ENCODE data around the gene JAM2.
"Not testable (repeated sequence)": the region's sequence is repeated elsewhere in the genome, so short reads cannot be mapped to it uniquely, and the experiment has no call there.

JAM2 gene

GRCh38 chr21:25638660-25639550 is at the start of gene JAM2:
Gene JAM2, plus strand, starts transcription at chr21:25639258. Its CDS starts 564 bp downstream, at chr21:25639822.
- DNase-seq = peak; percentile 74

- no peak for DNase-seq
These were observed 49.2 kb upstream of the JAM2 start for GRCh38 chr21:25589887-25590286.

- peak; percentile 93 for DNase-seq
These were observed 31.7 kb upstream of the JAM2 start, which contains the start of gene MRPL39 for GRCh38 chr21:25607151-25608043. Gene MRPL39, minus strand, starts transcription at chr21:25607481. Its CDS starts 6 bp downstream, at chr21:25607475.

GRCh38 chr21:25608044-25608737 is 30.9 kb upstream of the JAM2 start:
- peak; percentile 84 for DNase-seq

- DNase-seq = no peak
These were observed 24.6 kb upstream of the JAM2 start for GRCh38 chr21:25614441-25614840.

GRCh38 chr21:25615880-25616279 is 23.2 kb upstream of the JAM2 start:
- DNase-seq = no peak

- no peak for DNase-seq
These were observed 19.9 kb upstream of the JAM2 start for GRCh38 chr21:25619198-25619597.

GRCh38 chr21:25624511-25624910 is 14.5 kb upstream of the JAM2 start:
- DNase-seq = no peak

- DNase-seq = no peak
These were observed 14.0 kb upstream of the JAM2 start for GRCh38 chr21:25625036-25625435.

- not testable (repeated sequence) for DNase-seq
These were observed 13.1 kb upstream of the JAM2 start for GRCh38 chr21:25625776-25626555.

GRCh38 chr21:25626757-25627156 is 12.3 kb upstream of the JAM2 start:
- no peak for DNase-seq

GRCh38 chr21:25632296-25632695 is 6.8 kb upstream of the JAM2 start:
- DNase-seq = no peak

GRCh38 chr21:25635310-25635709 is 3.7 kb upstream of the JAM2 start:
- DNase-seq = no peak

- DNase-seq = no peak
These were observed 2.3 kb upstream of the JAM2 start for GRCh38 chr21:25636727-25637126.

GRCh38 chr21:25637851-25638659 is 1.0 kb upstream of the JAM2 start:
- no peak for DNase-seq

GRCh38 chr21:25639551-25640201 is 618 bp downstream of the JAM2 start:
- peak; percentile 76 for DNase-seq

GRCh38 chr21:25640202-25640942 is 1.3 kb downstream of the JAM2 start:
- peak; percentile 65 for DNase-seq

- DNase-seq = no peak
These were observed 1.9 kb downstream of the JAM2 start for GRCh38 chr21:25640943-25641292.

- no peak for DNase-seq
These were observed 4.4 kb downstream of the JAM2 start for GRCh38 chr21:25643486-25643885.

GRCh38 chr21:25646474-25646873 is 7.4 kb downstream of the JAM2 start:
- no peak for DNase-seq
